SK-N-SH (cell line): ENCODE measurements around the gene EIF4G1. TPM values are rescaled to one million over a fixed set of nuclear protein-coding genes. Genes with fewer than 3 reads are reported as not detected.

Experiments
- CTCF ChIA-PET: fragments of 300-600, 350-600 bp; formaldehyde crosslinking; extraction: SDS; loops from one replicate; lab custom pipeline; 2021; lab: Yijun Ruan, JAX
- POLR2A ChIA-PET: fragments of 350-600 bp; sonication (Branson Sonifier 250); formaldehyde crosslinking; extraction: SDS; loops from one replicate; lab custom pipeline; 2020; ENCODE audit warnings: antibody characterized with exemption, inconsistent platforms; lab: Yijun Ruan, JAX
- DNase-seq: peaks from one replicate; pipeline ENCODE4 v3.0.0; 2012
- H2AFZ ChIP-seq: fragments of 200-600 bp; sonication (generic); 2 replicates; pipeline ENCODE4 v1.8.1; 2016; ENCODE audit warnings: antibody characterized with exemption, mild to moderate bottlenecking, low read depth
- H3F3A ChIP-seq: fragments of 200-600 bp; sonication (generic); replicated peaks from 2 replicates; pipeline ENCODE3; 2016; ENCODE audit warnings: antibody characterized with exemption, mild to moderate bottlenecking; ENCODE audit not compliant: insufficient read depth
- H3K27ac ChIP-seq, 2 experiments: fragments of 200-500 bp in 1 of 2; fragments of 200-600 bp in 1 of 2; sonication (Bioruptor generic) in 1 of 2; sonication (generic), shearing (Covaris generic) in 1 of 2; 2 replicates each; pipeline versions ENCODE4 v1.5.1 to v1.6.1; 2014 to 2016; ENCODE audit warnings: low read depth in 2 of 2, inconsistent platforms in 1 of 2, low read length in 1 of 2, mild to moderate bottlenecking in 1 of 2, mixed read lengths in 1 of 2
- H3K27me3 ChIP-seq: fragments of 200-600 bp; sonication (generic), shearing (Covaris generic); 2 replicates; pipeline ENCODE4 v1.6.1; 2016; ENCODE audit warnings: mixed run types; ENCODE audit not compliant: insufficient read depth
- H3K36me3 ChIP-seq, 2 experiments: fragments of 200-500 bp in 1 of 2; fragments of 200-600 bp in 1 of 2; sonication (Bioruptor generic) in 1 of 2; sonication (generic) in 1 of 2; replicated peaks in 1 of 2; 2 replicates each; pipeline versions ENCODE3 to v1.5.1; 2014 to 2016; ENCODE audit warnings: low read length in 1 of 2, mild to moderate bottlenecking in 1 of 2; ENCODE audit not compliant: insufficient read depth in 2 of 2, control insufficient read depth in 1 of 2
- H3K4me1 ChIP-seq, 2 experiments: fragments of 200-500 bp in 1 of 2; fragments of 200-600 bp in 1 of 2; sonication (Bioruptor generic) in 1 of 2; sonication (generic), shearing (Covaris generic) in 1 of 2; 2 replicates each; pipeline versions ENCODE4 v1.5.1 to v1.6.1; 2014 to 2016; ENCODE audit warnings: low read depth in 1 of 2, low read length in 1 of 2, mixed run types in 1 of 2; ENCODE audit not compliant: insufficient read depth in 2 of 2, control insufficient read depth in 1 of 2
- H3K4me2 ChIP-seq: fragments of 200-600 bp; sonication (generic), shearing (Covaris generic); 2 replicates; pipeline ENCODE4 v1.6.1; 2017; ENCODE audit warnings: mixed run types
- H3K4me3 ChIP-seq, 2 experiments: fragments of 200-500 bp in 1 of 2; fragments of 200-600 bp in 1 of 2; sonication (Bioruptor generic) in 1 of 2; sonication (generic), shearing (Covaris generic) in 1 of 2; 2 replicates each; pipeline versions ENCODE4 v1.5.1 to v1.8.1; 2014 to 2016; ENCODE audit warnings: low read depth in 2 of 2, inconsistent platforms in 1 of 2, low read length in 1 of 2, mild to moderate bottlenecking in 1 of 2, mixed read lengths in 1 of 2, moderate library complexity in 1 of 2
- H3K79me2 ChIP-seq: fragments of 200-600 bp; sonication (generic); 2 replicates; pipeline ENCODE4 v1.8.1; 2017; ENCODE audit warnings: mild to moderate bottlenecking; ENCODE audit not compliant: insufficient read depth
- H3K9ac ChIP-seq: fragments of 200-600 bp; sonication (generic); 2 replicates; pipeline ENCODE4 v1.6.1; 2017; ENCODE audit warnings: mixed run types
- H3K9me2 ChIP-seq: fragments of 200-600 bp; sonication (generic); 2 replicates; pipeline ENCODE4 v1.6.1; 2017; ENCODE audit warnings: mixed run types
- H3K9me3 ChIP-seq: fragments of 200-600 bp; sonication (generic); 2 replicates; pipeline ENCODE4 v1.6.1; 2017; ENCODE audit warnings: mixed run types, mild to moderate bottlenecking, moderate library complexity
- H4K20me1 ChIP-seq: fragments of 200-600 bp; sonication (generic); 2 replicates; pipeline ENCODE4 v1.6.1; 2017; ENCODE audit warnings: mild to moderate bottlenecking, mixed run types; ENCODE audit not compliant: insufficient read depth
- CHD2 ChIP-seq: fragments of 150-350 bp; IDR thresholded peaks from 2 replicates; pipeline ENCODE4 v1.6.1; 2018; ENCODE audit warnings: low read length; ENCODE audit not compliant: partially characterized antibody
- FOXJ3 ChIP-seq: sonication (generic); formaldehyde crosslinking; IDR thresholded peaks from 2 replicates; pipeline ENCODE4 v1.5.1; 2020; ENCODE audit warnings: mild to moderate bottlenecking, missing genetic modification reagents
- GATA2 ChIP-seq: sonication (generic); formaldehyde crosslinking; IDR thresholded peaks from 2 replicates; pipeline ENCODE4 v1.5.0; 2020; ENCODE audit warnings: mild to moderate bottlenecking, missing genetic modification reagents
- MXI1 ChIP-seq: IDR thresholded peaks from 2 replicates; pipeline ENCODE4 v1.6.1; 2012; ENCODE audit warnings: mild to moderate bottlenecking, low read depth, low read length, improper control_type of control experiment
- SMC3 ChIP-seq: IDR thresholded peaks from 2 replicates; pipeline ENCODE4 v1.6.1; 2012; ENCODE audit warnings: low read depth, low read length, improper control_type of control experiment
- TEAD4 ChIP-seq: IDR thresholded peaks from 2 replicates; pipeline ENCODE4 v1.4.0; 2012; ENCODE audit warnings: mild to moderate bottlenecking, borderline replicate concordance; ENCODE audit not compliant: insufficient read depth
- USF2 ChIP-seq: fragments of 150-350 bp; IDR thresholded peaks from 2 replicates; pipeline ENCODE4 v1.6.1; 2017; ENCODE audit warnings: antibody characterized with exemption, low read length, low read depth, borderline replicate concordance
- WGBS: methylation state at CpG from one replicate; pipeline ENCODE4 v1.1.6; 2017; ENCODE audit warnings: low lambda C conversion rate; 5-methylcytosine and 5-hydroxymethylcytosine counted together
- polyA plus RNA-seq, 3 experiments: library from polyadenylated mRNA; depleted of rRNA; stranded (reverse); fragments of >200 nt; gene quantifications; 2 replicates each; pipeline ENCODE4 v1.2.3, GENCODE V29; 2012

The EIF4G1 gene
- polyA plus RNA-seq, 1 of the 3 experiments (the other 2 are of a cell fraction) = 262 TPM

- H3K4me2 ChIP-seq = no peak overlapping the region; the same call in 1 of the 2 replicates
- H3K9me2 ChIP-seq = no peaks in the 10 kb centered on the region
- no peak overlapping the region for H3K27ac ChIP-seq
- peaks cover 7% of the 10 kb centered on the region; the same call in 1 of the 2 replicates for H3K27me3 ChIP-seq
- POLR2A ChIA-PET = no interaction called here
- H4K20me1 ChIP-seq = no peaks in the 10 kb centered on the region
- H3K4me3 ChIP-seq = no peak overlapping the region
- CTCF ChIA-PET = interaction anchor here (1.0 to 2.3 kb wide), 4 partner anchors 25 to 171 kb away, joined by 3 to 10 read pairs (median 4); no protein-coding TSS in a partner anchor
- no peaks in the 10 kb centered on the region for H3K79me2 ChIP-seq
- WGBS = 78% methylated on average over 7 of the region's 10 CpGs
- H3F3A ChIP-seq = peaks cover 4% of the 10 kb centered on the region
- H3K9ac ChIP-seq = no peak overlapping the region
- TF ChIP-seq TEAD4 = no peak
- no peak for TF ChIP-seq MXI1
- no peak for TF ChIP-seq USF2
- TF ChIP-seq GATA2 (CRISPR knock-in tag) = peak; percentile 31; the same call in 1 of the 2 replicates
- no peak for TF ChIP-seq CHD2
- DNase-seq = no peak
- no peak overlapping the region for H2AFZ ChIP-seq
- H3K9me3 ChIP-seq = no peaks in the 10 kb centered on the region
- no peaks in the 10 kb centered on the region for H3K36me3 ChIP-seq
- H3K4me1 ChIP-seq = peaks cover 0 to 12% of the 10 kb centered on the region in 2 experiments; a peak in 1 of 4 replicates
Measured at GRCh38 chr3:184378651-184379357, 64.4 kb downstream of the EIF4G1 start.

- ChIA-PET POLR2A (no interaction called here), CTCF (interaction anchor here (1.0 to 3.4 kb wide), 5 partner anchors 9 to 170 kb away, joined by 3 to 26 read pairs (median 5); no protein-coding TSS in a partner anchor)
- Histone ChIP-seq H3K9me2 (no peaks in the 10 kb centered on the region), H3K27me3 (peaks cover 7% of the 10 kb centered on the region; the same call in 1 of the 2 replicates), H3K9me3 (no peaks in the 10 kb centered on the region), H3K27ac (no peak within 1 kb of the TSS), H3K79me2 (no peaks in the 10 kb centered on the region), H3K9ac (no peak within 1 kb of the TSS), H3K4me3 (peak within 1 kb of the TSS; percentile 48 to 53), H4K20me1 (no peaks in the 10 kb centered on the region), H2AFZ (peak within 1 kb of the TSS; percentile 32; the same call in 1 of the 2 replicates), H3K36me3 (no peaks in the 10 kb centered on the region), H3F3A (peaks cover 4% of the 10 kb centered on the region), H3K4me2 (peak within 1 kb of the TSS; percentile 71; the same call in 1 of the 2 replicates), H3K4me1 (peaks cover 0 to 12% of the 10 kb centered on the region in 2 experiments; a peak in 1 of 4 replicates)
- TF ChIP-seq FOXJ3 (CRISPR knock-in tag) (no peak), SMC3 (no peak), MXI1 (no peak)
- 44% methylated on average over 30 of the region's 71 CpGs for WGBS
- no peak for DNase-seq
Measured at GRCh38 chr3:184379358-184380184, 65.2 kb downstream of the EIF4G1 start, which contains the start of gene CHRD. CHRD (plus strand) TSS chr3:184380054; CDS start chr3:184380319, 265 bp downstream.
